GM21423 (cell line): ENCODE measurements around the gene DISP2.
A peak's percentile ranks its signal among the peaks of the same experiment; 100 is the strongest.

Experiments used
- ATAC-seq: cut with Tn5 transposase; IDR thresholded peaks from one replicate; pipeline ENCODE4 v1.9.1; 2021; ENCODE audit warnings: mild to moderate bottlenecking, moderate library complexity; ENCODE audit not compliant: unreplicated experiment

Gene DISP2

GRCh38 chr15:40342416-40343320 lies 15.4 kb upstream of the DISP2 start:
- no peak for ATAC-seq

GRCh38 chr15:40343512-40343911 lies 14.5 kb upstream of the DISP2 start:
- ATAC-seq = no peak

- ATAC-seq = no peak
Measured at GRCh38 chr15:40344217-40344616, 13.8 kb upstream of the DISP2 start.

- peak; percentile 44 for ATAC-seq
Measured at GRCh38 chr15:40344631-40345120, 13.3 kb upstream of the DISP2 start.

GRCh38 chr15:40345225-40345866 lies 12.7 kb upstream of the DISP2 start:
- ATAC-seq = no peak

GRCh38 chr15:40345867-40346578 lies 12.0 kb upstream of the DISP2 start:
- no peak for ATAC-seq

GRCh38 chr15:40346579-40347558 lies 11.2 kb upstream of the DISP2 start:
- ATAC-seq = no peak

GRCh38 chr15:40347559-40348473 lies 10.2 kb upstream of the DISP2 start:
- no peak for ATAC-seq

DNA sequence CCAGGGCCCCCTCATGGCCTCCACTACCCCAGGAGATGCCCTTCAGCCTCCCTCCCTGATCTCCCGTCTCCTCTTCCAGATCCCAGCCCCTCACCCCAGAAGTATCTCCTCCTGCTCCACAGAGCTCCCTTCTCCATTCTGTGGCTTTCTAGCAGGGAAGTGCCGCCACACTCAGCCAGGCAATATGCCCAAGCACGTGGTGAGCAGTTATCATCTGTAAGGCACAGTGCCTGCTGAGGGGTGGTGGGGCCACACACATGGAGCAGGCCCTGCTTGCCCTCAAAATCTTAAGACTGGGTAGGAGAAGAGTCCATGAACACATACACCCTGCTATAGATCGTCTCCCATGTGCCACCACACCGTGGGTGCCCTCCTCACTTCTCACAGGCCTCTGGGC lies 9.5 kb upstream of the DISP2 start:
- ATAC-seq = no peak

DNA sequence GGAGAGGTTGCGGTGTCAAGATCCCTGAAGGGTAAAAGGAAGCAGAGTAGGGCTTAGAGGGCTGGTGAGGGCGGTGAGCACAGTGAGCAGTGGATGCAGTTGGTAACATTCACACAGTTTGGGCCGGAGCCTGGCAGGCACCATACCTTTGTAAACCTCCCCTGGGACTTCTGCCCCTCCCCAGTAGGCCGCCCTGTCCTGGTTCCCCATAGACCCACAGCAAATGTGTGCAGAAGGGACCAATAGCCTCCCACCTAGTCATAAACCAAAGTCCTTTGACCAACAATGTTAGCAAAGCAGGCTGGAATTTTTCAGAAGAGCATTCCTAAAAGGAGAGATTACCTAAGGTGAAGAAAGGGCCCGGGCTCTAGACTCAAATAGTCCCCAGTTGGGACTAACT lies 8.9 kb upstream of the DISP2 start:
- ATAC-seq = no peak

DNA sequence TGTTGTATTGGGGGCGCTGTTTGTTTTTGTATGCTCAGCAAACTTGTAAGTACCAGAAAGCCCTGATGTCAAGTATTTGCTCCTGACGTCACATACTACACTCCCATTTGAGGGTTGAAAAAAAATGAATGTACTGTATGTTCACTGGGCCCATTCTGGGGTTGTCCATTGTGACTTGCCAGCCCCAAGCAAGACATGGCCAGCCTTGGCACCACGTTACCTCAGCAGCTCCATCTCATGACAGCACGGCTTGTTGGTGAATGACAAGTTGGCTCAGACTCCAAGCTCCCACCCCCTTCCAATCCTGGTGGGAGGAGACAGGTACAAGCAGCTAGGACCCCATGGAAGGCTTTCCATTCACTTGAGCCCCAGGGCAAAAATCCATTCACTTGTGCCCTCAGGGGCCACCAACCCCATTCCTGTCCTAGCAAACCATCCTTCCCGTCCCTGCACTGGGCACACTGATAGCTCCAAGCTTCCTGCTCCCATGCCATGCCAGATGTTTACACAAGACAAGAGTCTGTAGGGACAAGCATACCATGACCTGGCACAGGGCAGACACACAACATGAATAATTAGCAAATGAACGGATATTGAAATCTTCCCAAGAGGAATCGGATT lies 5.6 kb upstream of the DISP2 start:
- no peak for ATAC-seq

- no peak for ATAC-seq
Measured at GRCh38 chr15:40353697-40354096, 4.3 kb upstream of the DISP2 start.

GRCh38 chr15:40354408-40355171 lies 3.4 kb upstream of the DISP2 start:
- no peak for ATAC-seq

DNA sequence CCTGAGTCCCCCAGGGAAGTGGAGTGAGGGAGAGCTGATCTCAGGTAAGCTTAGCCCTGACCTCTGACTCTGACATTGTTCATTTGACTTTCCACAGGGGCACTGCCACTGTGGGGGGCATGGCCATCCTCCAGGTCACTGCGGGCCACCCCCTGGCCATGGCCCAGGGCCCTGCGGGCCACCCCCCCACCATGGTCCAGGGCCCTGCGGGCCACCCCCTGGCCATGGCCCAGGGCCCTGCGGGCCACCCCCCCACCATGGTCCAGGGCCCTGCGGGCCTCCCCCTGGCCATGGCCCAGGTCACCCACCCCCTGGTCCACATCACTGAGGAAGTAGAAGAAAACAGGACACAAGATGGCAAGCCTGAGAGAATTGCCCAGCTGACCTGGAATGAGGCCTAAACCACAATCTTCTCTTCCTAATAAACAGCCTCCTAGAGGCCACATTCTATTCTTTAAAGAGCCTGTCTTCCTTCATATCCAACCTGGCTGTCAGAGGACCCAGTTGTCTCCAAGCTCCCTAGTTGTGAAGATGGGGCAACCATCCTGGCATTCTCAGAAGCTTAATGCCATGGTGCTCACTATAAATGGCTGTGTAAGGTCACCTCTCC lies 1.9 kb upstream of the DISP2 start:
- ATAC-seq = no peak

- no peak for ATAC-seq
Measured at GRCh38 chr15:40357246-40357645, 773 bp upstream of the DISP2 start.

GRCh38 chr15:40358471-40359353 lies 693 bp downstream of the DISP2 start:
- no peak for ATAC-seq

DNA sequence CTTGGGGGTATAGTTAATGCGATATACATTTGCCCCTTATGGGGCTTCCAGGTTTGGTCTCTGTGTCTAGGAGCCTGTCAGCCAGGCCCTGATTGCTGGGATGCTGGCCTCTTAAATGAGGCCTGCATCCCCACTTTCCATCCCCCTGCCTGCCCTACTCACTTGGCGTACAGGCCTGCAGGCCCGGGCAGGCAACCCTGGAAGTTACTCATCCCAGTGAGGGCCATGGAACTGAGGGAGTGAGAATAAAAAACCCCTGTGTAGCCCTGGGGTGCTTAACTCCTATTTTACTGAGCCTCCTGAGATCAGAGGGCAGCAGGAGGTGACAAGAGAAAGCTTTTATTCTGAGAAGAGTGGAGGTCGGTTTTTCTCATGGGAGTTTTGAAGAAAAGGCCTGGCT lies 2.0 kb downstream of the DISP2 start:
- ATAC-seq = no peak
